Endothelial cell of umbilical vein (primary cell): Measurements from ENCODE around the gene ZNF37A. TPM values are rescaled to one million over a fixed set of nuclear protein-coding genes. Genes with fewer than 3 reads are reported as not detected.

Experiments used
- BruUV-seq: library from RNA; stranded (reverse); fragments of 400-500 nt; replicated peaks from 2 replicates; lab custom pipeline; 2021; lab: Mats Ljungman, UMichigan
- CTCF ChIA-PET: fragments of 300-600, 350-600 bp; sonication (Branson Sonifier 250); formaldehyde crosslinking; loops from one replicate; lab custom pipeline; 2021; ENCODE audit warnings: antibody characterized with exemption, inconsistent platforms; lab: Charles Lee
- POLR2A ChIA-PET: fragments of 300-600, 350-600 bp; sonication (Branson Sonifier 250); formaldehyde crosslinking; loops from one replicate; lab custom pipeline; 2021; ENCODE audit warnings: antibody characterized with exemption, inconsistent platforms; lab: Charles Lee
- DNase-seq: peaks from one replicate; pipeline ENCODE4 v3.0.0-alpha.2; 2011; ENCODE audit warnings: low read depth, low spot score
- FAIRE-seq: peaks from 2 replicates; lab custom pipeline; 2011; peaks lifted over from hg19 to GRCh38; lab: Jason Lieb, UNC
- H2AFZ ChIP-seq: 2 replicates; pipeline ENCODE4 v1.6.0; 2012; ENCODE audit warnings: low read depth, low read length, control low read depth, inconsistent platforms
- H3K27ac ChIP-seq: 2 replicates; pipeline ENCODE4 v1.5.1; 2011; ENCODE audit warnings: low read depth, mild to moderate bottlenecking, control low read depth, low read length, moderate library complexity; ENCODE audit not compliant: insufficient read depth
- H3K27me3 ChIP-seq, 2 experiments: 2 replicates each; pipeline versions ENCODE4 v1.6.0 to v1.6.1; 2011; ENCODE audit warnings: low read length in 2 of 2, mixed read lengths in 1 of 2; ENCODE audit not compliant: control insufficient read depth in 2 of 2, insufficient read depth in 2 of 2
- H3K36me3 ChIP-seq, 2 experiments: 2 replicates in 1 of 2; 3 replicates in 1 of 2; pipeline ENCODE4 v1.5.1; 2011; ENCODE audit warnings: low read length in 2 of 2, mild to moderate bottlenecking in 1 of 2, moderate library complexity in 1 of 2; ENCODE audit not compliant: control insufficient read depth in 2 of 2, insufficient read depth in 2 of 2; ENCODE audit errors: extremely low read depth in 1 of 2
- H3K4me1 ChIP-seq: 3 replicates; pipeline ENCODE4 v1.5.1; 2011; ENCODE audit warnings: mild to moderate bottlenecking, low read length; ENCODE audit not compliant: control insufficient read depth, insufficient read depth; ENCODE audit errors: extremely low read depth
- H3K4me2 ChIP-seq: 2 replicates; pipeline ENCODE4 v1.6.1; 2011; ENCODE audit warnings: low read length, control low read depth, mixed read lengths; ENCODE audit not compliant: insufficient read depth
- H3K4me3 ChIP-seq, 3 experiments: fragments of 200-600 bp in 1 of 3; sonication (generic), shearing (Covaris generic) in 1 of 3; replicated peaks in 1 of 3; 2 replicates each; pipeline ENCODE4 v1.5.1; 2011 to 2016; ENCODE audit warnings: control low read depth in 3 of 3, low read length in 3 of 3, mild to moderate bottlenecking in 2 of 3, inconsistent platforms in 1 of 3, low read depth in 1 of 3, moderate library complexity in 1 of 3; ENCODE audit not compliant: insufficient read depth in 1 of 3
- H3K79me2 ChIP-seq: 2 replicates; pipeline ENCODE4 v1.6.0; 2012; ENCODE audit warnings: low read length, inconsistent platforms; ENCODE audit not compliant: control insufficient read depth, insufficient read depth
- H3K9ac ChIP-seq: replicated peaks from 2 replicates; pipeline ENCODE3; 2011; ENCODE audit warnings: low read length, control low read depth; ENCODE audit not compliant: insufficient read depth; ENCODE audit errors: extremely low read depth
- H3K9me1 ChIP-seq: replicated peaks from 3 replicates; pipeline ENCODE4 v1.6.0; 2011; ENCODE audit warnings: mild to moderate bottlenecking, low read length; ENCODE audit not compliant: control insufficient read depth, insufficient read depth; ENCODE audit errors: extremely low read depth
- H3K9me3 ChIP-seq: replicated peaks from 2 replicates; pipeline ENCODE4 v1.5.1; 2012; ENCODE audit warnings: low read length, inconsistent platforms; ENCODE audit not compliant: control insufficient read depth, insufficient read depth
- H4K20me1 ChIP-seq: replicated peaks from 2 replicates; pipeline ENCODE3; 2011; ENCODE audit warnings: mild to moderate bottlenecking, low read length; ENCODE audit not compliant: control insufficient read depth, insufficient read depth; ENCODE audit errors: extremely low read depth
- EZH2 ChIP-seq: IDR thresholded peaks from 2 replicates; pipeline ENCODE4 v1.6.1; 2012; ENCODE audit warnings: borderline replicate concordance, low read depth, mild to moderate bottlenecking, moderate library complexity, low read length, inconsistent platforms; ENCODE audit not compliant: severe bottlenecking
- FOS ChIP-seq: IDR thresholded peaks from 2 replicates; pipeline ENCODE4 v1.6.1; 2011; ENCODE audit warnings: mild to moderate bottlenecking, low read length, moderate library complexity, borderline replicate concordance; ENCODE audit not compliant: insufficient read depth
- GATA2 ChIP-seq: IDR thresholded peaks from 2 replicates; pipeline ENCODE4 v1.7.0; 2011; ENCODE audit warnings: low read depth, mild to moderate bottlenecking, moderate library complexity, mixed read lengths, low read length; ENCODE audit not compliant: insufficient read length, insufficient read depth
- JUN ChIP-seq: IDR thresholded peaks from 2 replicates; pipeline ENCODE4 v1.6.1; 2011; ENCODE audit warnings: borderline replicate concordance, low read depth; ENCODE audit not compliant: insufficient read length, insufficient read depth
- MYC ChIP-seq: IDR thresholded peaks from one replicate; pipeline ENCODE4 v1.6.1; 2011; ENCODE audit warnings: mild to moderate bottlenecking, low read depth, low read length
- POLR2A ChIP-seq: IDR thresholded peaks from 2 replicates; pipeline ENCODE4 v1.6.1; 2012; ENCODE audit warnings: low read depth, mild to moderate bottlenecking, control low read depth, low read length
- POLR2AphosphoS5 ChIP-seq: IDR thresholded peaks from 2 replicates; pipeline ENCODE4 v1.6.1; 2012; ENCODE audit warnings: low read depth, mild to moderate bottlenecking, control low read depth, low read length, moderate library complexity; ENCODE audit not compliant: insufficient read depth
- dilution Hi-C: fragments of 300-500 bp; cut with MboI; formaldehyde crosslinking; loops from one replicate; pipeline ENCODE4 v1.15.0; 2019; ENCODE audit warnings: low sequenced_read_pairs; ENCODE audit not compliant: extremely low pct_ligation_motif_present
- intact Hi-C: fragments of 100-400 bp; cut with micrococcal nuclease; formaldehyde crosslinking; loops from one replicate; pipeline ENCODE4 v1.10.0; 2022
- polyA plus RNA-seq, 4 experiments: library from polyadenylated mRNA; depleted of rRNA in 3 of 4; stranded (reverse) in 3 of 4; unstranded in 1 of 4; fragments of >200 nt; gene quantifications; 2 replicates each; pipeline versions ENCODE4 v1.2.1 to v1.2.3, GENCODE V29; 2011 to 2012; ENCODE audit warnings: missing spikeins in 1 of 4
- total RNA-seq: library from RNA; stranded (reverse); gene quantifications from 2 replicates; pipeline ENCODE4 v1.2.3, GENCODE V29; 2021
- TF ChIP-seq, protein P1 (sequence below): IDR thresholded peaks from 2 replicates; pipeline ENCODE4 v1.6.1; 2011; ENCODE audit not compliant: insufficient read depth, insufficient read length
- TF ChIP-seq, protein P2 (sequence below), 2 donors: IDR thresholded peaks; 1 replicate in 1 of 2; 2 replicates in 1 of 2; pipeline ENCODE4 v1.5.1; 2011; ENCODE audit warnings: low read length in 2 of 2, mild to moderate bottlenecking in 2 of 2, moderate library complexity in 2 of 2, control low read depth in 1 of 2, inconsistent platforms in 1 of 2, low read depth in 1 of 2; ENCODE audit not compliant: insufficient read depth in 1 of 2; ENCODE audit errors: extremely low read depth in 1 of 2

The ZNF37A gene
- total and polyA plus RNA-seq, 2 donors (not counting 3 experiments of a cell fraction or from before 2014, with no cell fraction given): 3.4 to 14.5 TPM

DNA sequence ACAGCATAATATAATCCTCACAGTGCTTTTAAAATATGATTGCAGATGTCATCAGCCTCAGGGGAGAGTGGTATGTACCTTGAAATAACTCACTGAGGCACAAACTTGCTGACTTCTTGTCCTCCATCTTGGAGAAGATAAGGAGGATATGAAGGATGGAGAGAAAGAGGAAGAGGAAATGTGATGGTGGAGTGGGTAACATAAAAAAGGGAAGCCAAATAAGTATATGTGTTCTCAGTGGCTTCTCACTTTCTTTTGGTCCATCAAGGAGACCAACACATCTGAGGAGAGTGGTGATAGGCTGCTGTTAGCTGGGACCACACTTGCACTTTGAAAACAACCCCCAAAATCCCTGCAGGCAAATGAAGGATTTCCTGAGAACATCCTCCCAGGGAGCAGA is 21.6 kb upstream of the ZNF37A start:
- H3K36me3 ChIP-seq: no peaks in the 10 kb centered on the region
- H3K9me1 ChIP-seq: no peaks in the 10 kb centered on the region
- H2AFZ ChIP-seq: no peak overlapping the region
- DNase-seq: no peak
- no peaks in the 10 kb centered on the region for H3K9me3 ChIP-seq
- POLR2A ChIA-PET: no interaction called here
- H3K4me3 ChIP-seq: no peak overlapping the region
- no peak overlapping the region for H3K9ac ChIP-seq
- H3K27ac ChIP-seq: no peak overlapping the region
- H4K20me1 ChIP-seq: no peaks in the 10 kb centered on the region
- no TSS peak for BruUV-seq
- no peaks in the 10 kb centered on the region for H3K79me2 ChIP-seq
- FAIRE-seq: no peak
- H3K27me3 ChIP-seq: no peaks in the 10 kb centered on the region
- TF ChIP-seq POLR2A (no peak), GATA2 (no peak), FOS (no peak), EZH2 (no peak), POLR2AphosphoS5 (no peak), MYC (no peak), JUN (no peak)
- TF ChIP-seq, protein P1, sequence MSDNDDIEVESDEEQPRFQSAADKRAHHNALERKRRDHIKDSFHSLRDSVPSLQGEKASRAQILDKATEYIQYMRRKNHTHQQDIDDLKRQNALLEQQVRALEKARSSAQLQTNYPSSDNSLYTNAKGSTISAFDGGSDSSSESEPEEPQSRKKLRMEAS: no peak
- TF ChIP-seq, protein P2, sequence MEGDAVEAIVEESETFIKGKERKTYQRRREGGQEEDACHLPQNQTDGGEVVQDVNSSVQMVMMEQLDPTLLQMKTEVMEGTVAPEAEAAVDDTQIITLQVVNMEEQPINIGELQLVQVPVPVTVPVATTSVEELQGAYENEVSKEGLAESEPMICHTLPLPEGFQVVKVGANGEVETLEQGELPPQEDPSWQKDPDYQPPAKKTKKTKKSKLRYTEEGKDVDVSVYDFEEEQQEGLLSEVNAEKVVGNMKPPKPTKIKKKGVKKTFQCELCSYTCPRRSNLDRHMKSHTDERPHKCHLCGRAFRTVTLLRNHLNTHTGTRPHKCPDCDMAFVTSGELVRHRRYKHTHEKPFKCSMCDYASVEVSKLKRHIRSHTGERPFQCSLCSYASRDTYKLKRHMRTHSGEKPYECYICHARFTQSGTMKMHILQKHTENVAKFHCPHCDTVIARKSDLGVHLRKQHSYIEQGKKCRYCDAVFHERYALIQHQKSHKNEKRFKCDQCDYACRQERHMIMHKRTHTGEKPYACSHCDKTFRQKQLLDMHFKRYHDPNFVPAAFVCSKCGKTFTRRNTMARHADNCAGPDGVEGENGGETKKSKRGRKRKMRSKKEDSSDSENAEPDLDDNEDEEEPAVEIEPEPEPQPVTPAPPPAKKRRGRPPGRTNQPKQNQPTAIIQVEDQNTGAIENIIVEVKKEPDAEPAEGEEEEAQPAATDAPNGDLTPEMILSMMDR (IDR thresholded peaks at IDR 0.05; ENCODE audit: extremely low read depth in 1 of 2, insufficient read depth in 1 of 2, low read depth in 1 of 2, low read length in 2 of 2): no peak
- H3K4me1 ChIP-seq: no peaks in the 10 kb centered on the region
- CTCF ChIA-PET: no interaction called here
- dilution Hi-C loops (no loop called here), intact Hi-C loops (no loop called here)
- H3K4me2 ChIP-seq: no peak overlapping the region
